Tibial artery (tissue), 4 donors: Measurements from ENCODE around the gene CILP2.

Source experiments
- DNase-seq, 2 donors: peaks; one replicate each; pipeline ENCODE4 v3.0.0-alpha.2; 2019
- H3K27ac ChIP-seq, 2 donors: fragments of 200-600 bp; sonication (generic) in 1 of 2; 1 replicate in 1 of 2; 2 replicates in 1 of 2; pipeline ENCODE4 v1.5.1; 2018 to 2019; ENCODE audit warnings: mild to moderate bottlenecking in 1 of 2
- H3K27me3 ChIP-seq, 2 donors: fragments of 200-600 bp; sonication (generic) in 1 of 2; one replicate each; pipeline versions ENCODE4 v1.5.1 to v1.6.0; 2016 to 2019
- H3K36me3 ChIP-seq, 3 donors: fragments of 200-600 bp; sonication (generic) in 2 of 3; one replicate each; pipeline ENCODE4 v1.5.1; 2016 to 2019; ENCODE audit warnings: mild to moderate bottlenecking in 2 of 3
- H3K4me1 ChIP-seq, 4 donors: fragments of 200-600 bp; sonication (generic) in 2 of 4; 1 replicate in 3 of 4; 2 replicates in 1 of 4; pipeline ENCODE4 v1.5.1; 2016 to 2019
- H3K4me3 ChIP-seq, 2 donors: fragments of 200-600 bp; sonication (generic) in 1 of 2; 1 replicate in 1 of 2; 2 replicates in 1 of 2; pipeline ENCODE4 v1.5.1; 2018 to 2019; ENCODE audit warnings: mild to moderate bottlenecking in 2 of 2
- H3K9me3 ChIP-seq, 3 donors: fragments of 200-600 bp; sonication (generic) in 1 of 3; one replicate each; pipeline ENCODE4 v1.5.1; 2016 to 2019
- CTCF ChIP-seq, 2 experiments: fragments of 200-600 bp in 1 of 2; fragments of 450-650 bp in 1 of 2; IDR thresholded peaks; one replicate each; pipeline ENCODE4 v1.5.1; 2017 to 2019; ENCODE audit warnings: antibody characterized with exemption in 2 of 2, mild to moderate bottlenecking in 1 of 2, moderate library complexity in 1 of 2
- intact Hi-C: fragments of 100-400 bp; cut with DNase I; formaldehyde crosslinking; loops from one replicate; pipeline ENCODE4 v1.15.0; 2023; ENCODE audit warnings: low total_unique reads

CILP2 gene

GRCh38 chr19:19570571-19570970 is 32.5 kb downstream of the CILP2 start:
- no peak for TF ChIP-seq CTCF (IDR thresholded peaks at IDR 0.05)
- peaks cover 0 to 6% (median 0%) of the 10 kb centered on the region in 3 donors for H3K36me3 ChIP-seq
- peaks cover 0 to 2% of the 10 kb centered on the region in 2 donors for H3K27me3 ChIP-seq
- H3K4me1 ChIP-seq = no peaks in the 10 kb centered on the region
- no peaks in the 10 kb centered on the region for H3K9me3 ChIP-seq
- no peak overlapping the region for H3K27ac ChIP-seq
- intact Hi-C loops = no loop called here
- no peak for DNase-seq
- H3K4me3 ChIP-seq = no peak overlapping the region

- intact Hi-C loops = no loop called here
- no peak overlapping the region for H3K4me3 ChIP-seq
- no peaks in the 10 kb centered on the region for H3K4me1 ChIP-seq
- no peaks in the 10 kb centered on the region for H3K9me3 ChIP-seq
- peaks cover 0 to 2% of the 10 kb centered on the region in 2 donors for H3K27me3 ChIP-seq
- H3K27ac ChIP-seq = no peak overlapping the region
- no peak for DNase-seq
- H3K36me3 ChIP-seq = peaks cover 0 to 6% (median 0%) of the 10 kb centered on the region in 3 donors
- TF ChIP-seq CTCF (IDR thresholded peaks at IDR 0.05) = no peak
These were observed 33.2 kb downstream of the CILP2 start for GRCh38 chr19:19571071-19571786.

GRCh38 chr19:19575411-19575810 is 37.3 kb downstream of the CILP2 start:
- H3K9me3 ChIP-seq = no peaks in the 10 kb centered on the region
- no peak for TF ChIP-seq CTCF (IDR thresholded peaks at IDR 0.05)
- no peaks in the 10 kb centered on the region for H3K36me3 ChIP-seq
- DNase-seq = no peak
- no peak overlapping the region for H3K4me3 ChIP-seq
- no peaks in the 10 kb centered on the region for H3K4me1 ChIP-seq
- intact Hi-C loops = no loop called here
- H3K27ac ChIP-seq = no peak overlapping the region
- H3K27me3 ChIP-seq = no peaks in the 10 kb centered on the region

GRCh38 chr19:19578252-19578651 is 40.2 kb downstream of the CILP2 start:
- no peak for TF ChIP-seq CTCF (IDR thresholded peaks at IDR 0.05)
- Histone ChIP-seq H3K36me3 (no peaks in the 10 kb centered on the region), H3K9me3 (no peaks in the 10 kb centered on the region), H3K4me3 (no peak overlapping the region), H3K27ac (no peak overlapping the region), H3K4me1 (no peaks in the 10 kb centered on the region), H3K27me3 (no peaks in the 10 kb centered on the region)
- intact Hi-C loops = no loop called here
- no peak for DNase-seq

GRCh38 chr19:19579533-19580361 is 41.7 kb downstream of the CILP2 start:
- no peaks in the 10 kb centered on the region for H3K36me3 ChIP-seq
- no peak for DNase-seq

More at GRCh38 chr19:19579533-19580361, 41.7 kb downstream of the CILP2 start:
- H3K27me3 ChIP-seq = no peaks in the 10 kb centered on the region
- H3K27ac ChIP-seq = no peak overlapping the region
- no peak overlapping the region for H3K4me3 ChIP-seq
- intact Hi-C loops = no loop called here
- no peaks in the 10 kb centered on the region for H3K4me1 ChIP-seq
- H3K9me3 ChIP-seq = no peaks in the 10 kb centered on the region
- no peak for TF ChIP-seq CTCF (IDR thresholded peaks at IDR 0.05)
